HEK293 (cell line): Measurements from ENCODE around the gene NR1I2.

Source experiments
- CTCF ChIA-PET: fragments of 350-600 bp; formaldehyde crosslinking; extraction: SDS; loops from one replicate; lab custom pipeline; 2021; ENCODE audit warnings: antibody characterized with exemption; lab: Yijun Ruan, JAX
- POLR2A ChIA-PET: fragments of 300-600 bp; formaldehyde crosslinking; extraction: SDS; loops from one replicate; lab custom pipeline; 2020; ENCODE audit warnings: antibody characterized with exemption, inconsistent platforms; lab: Yijun Ruan, JAX
- H3K27ac ChIP-seq: fragments of 200-500 bp; sonication (Bioruptor generic); 2 replicates; pipeline ENCODE4 v1.5.1; 2014; ENCODE audit warnings: low read depth, low read length, control low read depth, inconsistent platforms; ENCODE audit errors: extremely low read depth
- H3K36me3 ChIP-seq, 2 experiments: fragments of 200-500 bp in 1 of 2; sonication (Bioruptor generic) in 1 of 2; 1 replicate in 1 of 2; 2 replicates in 1 of 2; pipeline ENCODE4 v1.5.1; 2014 to 2017; ENCODE audit warnings: inconsistent platforms in 2 of 2, low read length in 2 of 2; ENCODE audit not compliant: control insufficient read depth in 2 of 2, insufficient read depth in 1 of 2
- H3K4me1 ChIP-seq: fragments of 200-500 bp; sonication (Bioruptor generic); 2 replicates; pipeline ENCODE4 v1.5.1; 2014; ENCODE audit warnings: mild to moderate bottlenecking, low read length, inconsistent platforms; ENCODE audit not compliant: control insufficient read depth, insufficient read depth
- H3K4me3 ChIP-seq: 2 replicates; pipeline ENCODE4 v1.5.1; 2011; ENCODE audit warnings: low read depth, mild to moderate bottlenecking, control low read depth, low read length, moderate library complexity
- H3K9me3 ChIP-seq: fragments of 200-500 bp; sonication (Bioruptor generic); 2 replicates; pipeline ENCODE4 v1.5.1; 2014; ENCODE audit warnings: low read depth, low read length, inconsistent platforms; ENCODE audit not compliant: control insufficient read depth, insufficient read depth
- HIC1 ChIP-seq: fragments of 450-650 bp; formaldehyde crosslinking; IDR thresholded peaks from 2 replicates; pipeline ENCODE4 v1.5.1; 2016; ENCODE audit warnings: missing biosample characterization, missing genetic modification characterization
- KLF8 ChIP-seq: fragments of 450-650 bp; formaldehyde crosslinking; IDR thresholded peaks from 2 replicates; pipeline ENCODE4 v1.5.1; 2016; ENCODE audit warnings: missing biosample characterization, missing genetic modification characterization
- TRIM28 ChIP-seq: IDR thresholded peaks from 2 replicates; pipeline ENCODE4 v1.6.1; 2011; ENCODE audit warnings: low read length, control low read depth, borderline replicate concordance
- ZNF112 ChIP-seq: fragments of 450-650 bp; formaldehyde crosslinking; IDR thresholded peaks from 2 replicates; pipeline ENCODE4 v1.5.0; 2017; ENCODE audit warnings: missing biosample characterization, missing genetic modification characterization
- ZNF184 ChIP-seq: fragments of 450-650 bp; IDR thresholded peaks from 2 replicates; pipeline ENCODE4 v1.5.1; 2018; ENCODE audit warnings: missing biosample characterization, mild to moderate bottlenecking, missing genetic modification characterization
- ZNF2 ChIP-seq: fragments of 450-650 bp; formaldehyde crosslinking; IDR thresholded peaks from 2 replicates; pipeline ENCODE4 v1.5.1; 2016; ENCODE audit warnings: missing biosample characterization, missing genetic modification characterization
- ZNF280D ChIP-seq: fragments of 450-650 bp; formaldehyde crosslinking; IDR thresholded peaks from 2 replicates; pipeline ENCODE4 v1.5.1; 2016; ENCODE audit warnings: missing biosample characterization, missing genetic modification characterization
- ZNF311 ChIP-seq: fragments of 450-650 bp; formaldehyde crosslinking; IDR thresholded peaks from 2 replicates; pipeline ENCODE4 v1.5.1; 2017; ENCODE audit warnings: missing biosample characterization, missing genetic modification characterization, borderline replicate concordance
- ZNF354C ChIP-seq: fragments of 450-650 bp; formaldehyde crosslinking; IDR thresholded peaks from 2 replicates; pipeline ENCODE4 v1.5.1; 2016; ENCODE audit warnings: missing biosample characterization, missing genetic modification characterization, low read depth, borderline replicate concordance
- ZNF501 ChIP-seq: fragments of 450-650 bp; formaldehyde crosslinking; IDR thresholded peaks from 2 replicates; pipeline ENCODE4 v1.5.1; 2016; ENCODE audit warnings: missing biosample characterization, missing genetic modification characterization
- ZNF510 ChIP-seq: fragments of 450-650 bp; formaldehyde crosslinking; IDR thresholded peaks from 2 replicates; pipeline ENCODE4 v1.5.1; 2018; ENCODE audit warnings: mild to moderate bottlenecking, missing genetic modification characterization, missing biosample characterization; ENCODE audit not compliant: insufficient replicate concordance
- ZNF513 ChIP-seq: fragments of 450-650 bp; IDR thresholded peaks from 2 replicates; pipeline ENCODE4 v1.5.1; 2018; ENCODE audit warnings: missing biosample characterization, missing genetic modification characterization
- ZNF560 ChIP-seq: fragments of 450-650 bp; formaldehyde crosslinking; IDR thresholded peaks from 2 replicates; pipeline ENCODE4 v1.5.1; 2017; ENCODE audit warnings: missing biosample characterization, missing genetic modification characterization, borderline replicate concordance
- ZNF600 ChIP-seq: fragments of 450-650 bp; formaldehyde crosslinking; IDR thresholded peaks from 2 replicates; pipeline ENCODE4 v1.5.1; 2016; ENCODE audit warnings: missing biosample characterization, missing genetic modification characterization
- ZNF626 ChIP-seq: fragments of 450-650 bp; sonication (Bioruptor Pico); formaldehyde crosslinking; IDR thresholded peaks from 2 replicates; pipeline ENCODE4 v1.5.1; 2018; ENCODE audit warnings: missing biosample characterization, missing genetic modification characterization, inconsistent platforms
- ZNF660 ChIP-seq: fragments of 450-650 bp; IDR thresholded peaks from 2 replicates; pipeline ENCODE4 v1.5.1; 2018; ENCODE audit warnings: missing biosample characterization, mild to moderate bottlenecking, missing genetic modification characterization
- ZNF843 ChIP-seq: fragments of 450-650 bp; formaldehyde crosslinking; IDR thresholded peaks from 2 replicates; pipeline ENCODE4 v1.5.1; 2016; ENCODE audit warnings: missing biosample characterization, missing genetic modification characterization
- ZSCAN23 ChIP-seq: fragments of 450-650 bp; formaldehyde crosslinking; IDR thresholded peaks from 2 replicates; pipeline ENCODE4 v1.5.1; 2016; ENCODE audit warnings: missing biosample characterization, missing genetic modification characterization

The NR1I2 gene

GRCh38 chr3:119767936-119768601 is 13.8 kb upstream of the NR1I2 start:
- no peak for TF ChIP-seq KLF8 (tag by site-specific recombination)
- H3K9me3 ChIP-seq = no peaks in the 10 kb centered on the region
- POLR2A ChIA-PET = no interaction called here
- H3K27ac ChIP-seq = no peak overlapping the region
- CTCF ChIA-PET = no interaction called here
- H3K4me3 ChIP-seq = no peak overlapping the region
- no peaks in the 10 kb centered on the region for H3K4me1 ChIP-seq
- H3K36me3 ChIP-seq = no peaks in the 10 kb centered on the region

GRCh38 chr3:119768668-119769393 is 13.1 kb upstream of the NR1I2 start:
- ChIA-PET POLR2A (no interaction called here), CTCF (no interaction called here)
- H3K4me3 ChIP-seq = no peak overlapping the region
- H3K27ac ChIP-seq = no peak overlapping the region
- no peak for TF ChIP-seq ZNF843 (tag by site-specific recombination)
- TF ChIP-seq ZSCAN23 = no peak
- TF ChIP-seq ZNF660 (tag by site-specific recombination) = no peak
- no peak for TF ChIP-seq ZNF112
- no peak for TF ChIP-seq ZNF354C (tag by site-specific recombination)
- TF ChIP-seq TRIM28 = no peak
- TF ChIP-seq ZNF600 (tag by site-specific recombination) = no peak
- TF ChIP-seq ZNF510 = no peak
- no peak for TF ChIP-seq ZNF560 (tag by site-specific recombination)
- TF ChIP-seq ZNF280D = no peak
- TF ChIP-seq ZNF311 (tag by site-specific recombination) = no peak
- no peak for TF ChIP-seq HIC1 (tag by site-specific recombination)
- TF ChIP-seq ZNF513 (tag by site-specific recombination) = no peak
- no peak for TF ChIP-seq ZNF2
- no peak for TF ChIP-seq ZNF501
- TF ChIP-seq ZNF184 (tag by site-specific recombination) = no peak
- no peak for TF ChIP-seq ZNF626 (tag by site-specific recombination)
- H3K4me1 ChIP-seq = no peaks in the 10 kb centered on the region
- no peaks in the 10 kb centered on the region for H3K36me3 ChIP-seq
- no peaks in the 10 kb centered on the region for H3K9me3 ChIP-seq
